ENCODE results near the gene GALNTL6. TPM values are rescaled to one million over a fixed set of nuclear protein-coding genes. Genes with fewer than 3 reads are reported as not detected.

The GALNTL6 gene
- total RNA-seq, 1 donor from 2014 or later, result not detected

GRCh38 chr4:172691552-172691951, 878.3 kb downstream of the GALNTL6 start:
- DNase-seq, result no peak
- no peak for TF ChIP-seq CTCF (IDR thresholded peaks at IDR 0.05; ENCODE audit: borderline replicate concordance)
- no peaks in the 10 kb centered on the region for H3K27me3 ChIP-seq (ENCODE audit: low read depth)
- H3K4me3 ChIP-seq, result no peak overlapping the region
- H3K36me3 ChIP-seq, result no peaks in the 10 kb centered on the region
- H3K9me3 ChIP-seq (replicated peaks), result peaks cover 33% of the 10 kb centered on the region
- no peaks in the 10 kb centered on the region for H3K4me1 ChIP-seq
- no peak overlapping the region for H3K27ac ChIP-seq (replicated peaks)
- intact Hi-C loops (cut with micrococcal nuclease), result no loop called here

- TF ChIP-seq CTCF (IDR thresholded peaks at IDR 0.05; ENCODE audit: borderline replicate concordance), result no peak
- Histone ChIP-seq H3K36me3 (no peaks in the 10 kb centered on the region), H3K27me3 (ENCODE audit: low read depth) (no peaks in the 10 kb centered on the region), H3K9me3 (replicated peaks) (peaks cover 33% of the 10 kb centered on the region), H3K27ac (replicated peaks) (no peak overlapping the region), H3K4me3 (no peak overlapping the region), H3K4me1 (no peaks in the 10 kb centered on the region)
- no peak for DNase-seq
- intact Hi-C loops (cut with micrococcal nuclease), result no loop called here
Measured at GRCh38 chr4:172692701-172693100, 879.5 kb downstream of the GALNTL6 start.

- DNase-seq, result no peak
- Histone ChIP-seq H3K4me3 (no peak overlapping the region), H3K27ac (replicated peaks) (no peak overlapping the region), H3K9me3 (replicated peaks) (peaks cover 12% of the 10 kb centered on the region), H3K27me3 (ENCODE audit: low read depth) (no peaks in the 10 kb centered on the region), H3K36me3 (no peaks in the 10 kb centered on the region), H3K4me1 (no peaks in the 10 kb centered on the region)
- no peak for TF ChIP-seq CTCF (IDR thresholded peaks at IDR 0.05; ENCODE audit: borderline replicate concordance)
- intact Hi-C loops (cut with micrococcal nuclease), result no loop called here
Measured at GRCh38 chr4:172698256-172698655, 885.1 kb downstream of the GALNTL6 start.

GRCh38 chr4:172705565-172705964, 892.4 kb downstream of the GALNTL6 start:
- DNase-seq, result no peak
- intact Hi-C loops (cut with micrococcal nuclease), result no loop called here
- peaks cover 38% of the 10 kb centered on the region for H3K9me3 ChIP-seq (replicated peaks)
- no peaks in the 10 kb centered on the region for H3K4me1 ChIP-seq
- no peak overlapping the region for H3K27ac ChIP-seq (replicated peaks)
- no peak overlapping the region for H3K4me3 ChIP-seq
- TF ChIP-seq CTCF (IDR thresholded peaks at IDR 0.05; ENCODE audit: borderline replicate concordance), result no peak
- H3K36me3 ChIP-seq, result no peaks in the 10 kb centered on the region
- H3K27me3 ChIP-seq (ENCODE audit: low read depth), result no peaks in the 10 kb centered on the region

GRCh38 chr4:172706000-172706399, 892.8 kb downstream of the GALNTL6 start:
- Histone ChIP-seq H3K27ac (replicated peaks) (no peak overlapping the region), H3K36me3 (no peaks in the 10 kb centered on the region), H3K4me3 (no peak overlapping the region), H3K9me3 (replicated peaks) (peaks cover 38% of the 10 kb centered on the region), H3K4me1 (no peaks in the 10 kb centered on the region), H3K27me3 (ENCODE audit: low read depth) (no peaks in the 10 kb centered on the region)
- intact Hi-C loops (cut with micrococcal nuclease), result no loop called here
- TF ChIP-seq CTCF (IDR thresholded peaks at IDR 0.05; ENCODE audit: borderline replicate concordance), result no peak
- DNase-seq, result no peak

- Histone ChIP-seq H3K27me3 (ENCODE audit: low read depth) (no peaks in the 10 kb centered on the region), H3K4me3 (no peak overlapping the region), H3K27ac (replicated peaks) (no peak overlapping the region), H3K36me3 (no peaks in the 10 kb centered on the region), H3K4me1 (no peaks in the 10 kb centered on the region), H3K9me3 (replicated peaks) (peaks cover 38% of the 10 kb centered on the region)
- no peak for DNase-seq
- TF ChIP-seq CTCF (IDR thresholded peaks at IDR 0.05; ENCODE audit: borderline replicate concordance), result no peak
- intact Hi-C loops (cut with micrococcal nuclease), result no loop called here
Measured at GRCh38 chr4:172707622-172708021, 894.4 kb downstream of the GALNTL6 start.

Data from left ventricle myocardium inferior (tissue), 1 donor.